NCI-H748 (cell line): ENCODE measurements around the gene LHX1.
A peak's percentile ranks its signal among the peaks of the same experiment; 100 is the strongest.

Experiments
- DNase-seq: peaks from one replicate; lab custom pipeline; 2025; ENCODE audit not compliant: unreplicated experiment; lab: John Stamatoyannopoulos, UW

The LHX1 gene

DNA sequence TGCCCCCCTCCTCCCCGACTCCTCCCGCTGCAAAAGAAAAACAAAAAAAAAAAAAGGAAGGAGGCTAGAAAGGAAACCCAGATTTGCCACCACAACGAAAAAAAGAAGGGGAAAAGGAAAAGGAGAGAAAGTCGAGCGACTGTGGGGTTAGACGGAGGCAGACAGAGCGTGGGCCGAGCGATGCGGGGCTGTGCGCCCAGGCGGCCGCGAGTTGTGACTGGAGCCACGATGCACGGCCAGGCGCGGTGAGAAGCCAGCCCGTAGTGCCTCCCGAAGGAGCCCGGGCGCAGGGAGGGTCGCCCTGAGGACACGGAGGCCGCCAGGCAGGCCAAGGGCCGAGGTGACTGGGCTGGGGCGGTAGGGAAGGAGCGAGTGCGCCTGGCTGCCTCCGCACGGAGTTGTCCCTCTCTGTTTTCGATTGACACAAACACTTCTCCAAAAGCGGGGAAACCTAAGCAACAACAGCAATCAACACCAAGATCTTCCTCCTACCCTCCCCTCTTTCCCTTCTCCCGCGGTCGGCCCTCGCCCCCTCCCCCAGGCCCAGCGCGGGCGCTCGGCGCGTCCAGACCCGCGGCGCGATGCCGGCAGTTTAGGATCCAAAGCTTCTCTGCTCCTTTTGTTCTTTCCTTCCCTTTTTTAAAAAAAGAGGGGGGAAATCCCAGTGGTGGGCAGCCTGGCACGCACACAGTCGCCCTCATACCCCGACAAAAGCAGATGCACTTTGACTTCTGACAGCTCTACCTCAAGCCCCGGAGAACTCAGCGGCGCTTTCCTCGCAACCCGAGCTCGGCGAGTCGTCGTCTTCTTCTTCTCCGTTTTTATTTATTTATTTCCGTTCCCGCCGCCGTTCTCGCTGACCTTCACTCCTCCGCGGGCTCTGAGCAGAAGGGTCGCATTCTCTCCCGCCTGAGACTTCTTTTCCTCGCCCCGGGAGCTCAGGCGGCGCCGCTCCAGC is at the start of gene LHX1:
Gene LHX1, plus strand, starts transcription at position 475 of the 958 bp plus-strand sequence. CDS start 723 bp downstream, outside the sequence.
- peak; percentile 41 for DNase-seq

DNA sequence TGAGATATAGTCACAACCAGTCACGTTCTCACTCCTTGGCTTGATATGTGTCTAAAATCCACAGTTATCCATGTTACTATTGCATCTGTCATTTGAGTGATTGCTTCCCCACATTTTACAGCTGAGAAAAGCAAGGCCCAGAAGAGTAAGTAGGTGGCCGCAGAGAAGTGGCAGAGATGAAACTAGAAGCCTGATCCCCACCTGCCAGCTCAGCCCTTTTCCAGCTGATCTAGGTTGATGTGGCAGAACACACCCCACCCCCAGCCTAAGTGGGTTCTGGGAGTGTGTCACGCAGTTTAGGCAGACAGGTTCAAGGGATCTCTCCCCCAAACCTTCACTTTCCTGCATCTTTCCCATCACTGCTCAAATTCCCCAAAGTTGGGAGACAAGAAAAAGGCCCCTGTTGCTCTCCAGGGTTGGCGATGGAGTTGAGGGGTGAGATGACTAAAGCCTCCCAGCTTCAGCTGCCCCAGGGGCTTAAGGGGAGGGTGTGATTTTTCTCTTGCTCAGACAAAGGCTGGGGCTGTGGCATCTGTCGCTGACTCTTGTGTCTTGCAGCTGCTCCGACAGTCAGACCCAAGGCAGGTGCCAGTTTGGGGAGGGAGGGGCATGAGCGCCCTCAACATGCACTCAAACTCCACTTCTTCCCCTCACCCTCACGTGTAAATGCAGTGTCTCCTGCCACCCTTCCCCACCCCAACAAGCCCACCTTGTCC is 48.9 kb upstream of the LHX1 start:
- peak; percentile 11 for DNase-seq

GRCh38 chr17:36889770-36890349 is 47.4 kb upstream of the LHX1 start:
- no peak for DNase-seq

GRCh38 chr17:36890398-36891168 is 46.7 kb upstream of the LHX1 start:
- no peak for DNase-seq

DNA sequence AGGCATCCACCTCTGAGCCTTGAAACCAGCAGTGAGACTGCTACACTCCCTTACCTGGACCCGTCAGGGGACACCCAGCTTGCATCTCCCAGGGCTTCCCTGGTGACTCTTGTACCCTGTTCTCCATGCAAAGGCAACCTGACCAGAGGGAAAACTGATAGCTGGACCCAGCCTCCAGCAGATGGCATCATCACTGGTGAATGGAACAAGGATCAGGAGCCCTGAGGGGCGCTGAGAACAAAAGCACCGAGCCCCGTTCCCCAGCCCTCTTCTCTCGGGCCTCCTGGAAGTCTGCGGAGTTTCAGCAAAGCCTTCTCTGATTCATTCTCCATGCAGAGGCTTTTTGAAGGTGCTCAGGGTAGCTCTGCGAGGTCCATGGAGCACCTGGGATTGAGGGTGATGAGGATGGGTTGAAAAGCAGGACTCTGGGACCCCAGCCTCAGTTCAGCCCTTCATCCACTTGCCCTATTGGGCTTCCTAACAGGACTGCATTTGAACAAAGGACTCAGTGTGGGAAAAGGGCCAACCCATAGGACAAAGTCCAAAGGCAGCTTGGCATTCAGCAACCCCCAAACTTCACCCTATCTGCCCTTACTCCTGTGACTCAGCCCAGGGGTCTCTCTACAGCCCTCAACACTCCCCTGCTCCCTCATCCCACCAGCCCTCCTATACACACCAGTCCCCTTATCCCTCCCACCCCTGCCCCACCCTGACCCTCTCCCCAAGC is 45.0 kb upstream of the LHX1 start:
- no peak for DNase-seq

DNA sequence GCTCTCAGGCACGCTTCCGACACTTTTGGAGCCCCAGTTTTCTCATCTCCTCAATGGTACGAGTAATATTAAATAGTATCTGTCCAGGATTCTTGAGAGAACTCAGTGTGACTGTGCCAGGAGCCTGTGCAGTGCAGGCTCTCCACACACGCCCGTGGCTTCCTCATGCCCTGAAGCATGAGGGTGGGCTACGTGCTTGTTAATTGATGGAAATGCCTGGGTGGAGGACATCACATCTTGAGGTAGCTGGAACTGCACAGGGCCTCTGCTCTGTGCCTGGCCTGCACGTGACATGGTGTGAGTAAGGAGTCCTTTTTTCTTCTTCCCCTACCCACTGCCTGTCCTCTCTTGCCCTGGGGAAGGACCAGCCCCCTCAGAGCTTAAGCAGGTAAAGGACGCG is 43.1 kb upstream of the LHX1 start:
- DNase-seq, result no peak

GRCh38 chr17:36894925-36895324 is 42.4 kb upstream of the LHX1 start:
- DNase-seq, result no peak

- no peak for DNase-seq
These were observed 37.8 kb upstream of the LHX1 start for GRCh38 chr17:36899250-36900159.

DNA sequence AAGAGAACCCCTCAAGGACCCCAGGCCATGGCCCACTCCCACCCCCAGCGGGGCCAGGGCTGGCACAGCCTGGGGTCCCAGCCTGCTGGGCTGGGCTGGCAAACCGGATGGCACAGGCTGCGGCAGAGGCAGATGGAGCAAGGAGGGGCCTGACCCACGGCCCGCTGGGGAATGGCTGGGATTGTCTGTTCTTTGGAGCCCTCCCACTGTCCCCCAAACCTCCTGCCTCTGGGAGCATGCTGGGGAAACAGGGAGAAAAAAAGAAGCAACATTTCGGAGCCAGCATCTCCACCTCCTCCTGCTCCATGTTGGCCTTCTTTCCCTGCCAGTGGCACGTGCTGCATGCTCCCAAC is 37.1 kb upstream of the LHX1 start:
- DNase-seq, result no peak

DNA sequence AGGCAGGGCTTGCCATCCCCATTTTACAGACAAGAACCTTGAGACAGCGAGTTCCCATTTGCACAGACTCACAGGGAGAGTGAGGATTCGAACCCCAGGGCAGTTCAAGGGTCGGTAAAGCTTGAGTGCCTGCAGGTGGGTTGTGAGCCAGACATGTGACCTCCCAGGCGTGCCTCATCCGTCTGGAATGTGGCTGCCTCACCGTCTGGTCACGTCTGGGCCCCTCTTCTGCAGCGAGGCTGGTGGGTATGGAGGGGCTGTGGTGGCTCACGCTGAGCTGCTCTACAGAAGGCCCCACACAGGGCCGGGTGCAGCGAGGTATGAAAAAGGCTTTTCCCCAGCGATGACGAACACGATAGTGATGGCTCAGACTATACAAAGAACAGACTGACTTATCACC is 35.8 kb upstream of the LHX1 start:
- no peak for DNase-seq

DNA sequence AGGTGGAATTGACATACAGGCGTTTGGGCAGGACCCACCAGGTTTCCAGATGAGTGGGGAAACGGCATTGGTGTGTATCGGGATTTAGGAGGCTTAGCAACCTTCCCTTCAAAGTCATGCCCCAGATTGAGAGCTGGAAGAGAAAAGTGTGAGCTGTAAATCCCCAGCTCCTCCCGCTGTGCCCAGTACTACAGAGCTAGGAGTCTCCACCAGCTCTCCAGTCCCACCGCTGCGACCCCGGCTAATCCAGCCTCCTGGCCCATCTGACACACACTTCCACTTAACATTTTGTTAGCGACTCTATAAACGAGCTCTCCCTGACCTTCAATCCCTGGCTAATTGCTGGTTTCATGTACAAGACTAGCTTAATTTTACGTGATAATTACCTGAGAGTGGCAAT is 29.9 kb upstream of the LHX1 start:
- no peak for DNase-seq

- DNase-seq, result no peak
These were observed 26.8 kb upstream of the LHX1 start for GRCh38 chr17:36910513-36910912.

- DNase-seq, result no peak
These were observed 26.3 kb upstream of the LHX1 start for GRCh38 chr17:36911001-36911400.

DNA sequence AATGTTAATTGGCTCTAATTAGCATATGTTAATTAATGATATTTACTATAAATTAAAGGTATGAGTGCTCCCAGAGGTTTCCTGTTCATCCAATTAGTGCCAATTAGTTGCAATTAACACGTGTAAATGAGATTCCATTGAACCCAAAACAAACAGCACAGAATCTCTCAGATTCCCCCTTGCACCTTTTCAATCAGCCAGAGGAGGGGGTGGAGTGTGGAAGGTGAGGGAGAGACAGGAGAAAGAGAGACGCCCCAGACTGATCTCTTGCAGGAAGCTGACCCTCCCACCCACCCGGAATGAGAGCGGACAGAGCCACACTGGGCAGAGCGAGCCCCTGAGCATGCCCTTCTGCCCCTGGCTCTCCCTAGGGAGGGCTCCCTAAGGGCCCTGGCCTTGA is 24.1 kb upstream of the LHX1 start:
- DNase-seq, result no peak

GRCh38 chr17:36918211-36918691 is 19.0 kb upstream of the LHX1 start:
- DNase-seq, result no peak

DNA sequence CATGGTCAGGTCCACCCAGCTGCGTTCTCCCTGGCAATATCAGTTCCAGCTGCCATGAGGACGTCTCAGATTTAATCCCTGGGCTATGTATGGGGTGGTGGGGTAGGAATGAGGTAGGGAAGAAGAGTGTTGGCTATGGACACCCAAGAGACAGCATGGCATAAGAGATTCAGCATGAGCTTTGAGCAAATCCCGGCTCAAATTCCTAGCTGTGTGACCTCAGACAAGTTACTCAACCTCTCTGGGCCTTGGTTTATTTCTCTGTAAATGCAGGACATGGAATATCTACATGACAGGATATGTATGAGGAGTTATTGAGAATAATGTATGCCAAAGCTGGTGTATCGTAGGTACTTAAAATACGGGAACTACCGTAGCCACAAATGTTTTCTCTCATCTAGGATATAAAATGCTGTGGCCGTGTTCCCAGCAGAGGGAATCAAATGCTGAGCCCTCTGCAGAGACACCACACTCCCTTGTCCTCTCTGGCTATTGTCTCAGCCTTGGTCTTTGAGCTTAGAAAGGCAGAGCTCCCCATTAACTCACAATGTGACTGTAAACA is 17.8 kb upstream of the LHX1 start:
- no peak for DNase-seq

DNA sequence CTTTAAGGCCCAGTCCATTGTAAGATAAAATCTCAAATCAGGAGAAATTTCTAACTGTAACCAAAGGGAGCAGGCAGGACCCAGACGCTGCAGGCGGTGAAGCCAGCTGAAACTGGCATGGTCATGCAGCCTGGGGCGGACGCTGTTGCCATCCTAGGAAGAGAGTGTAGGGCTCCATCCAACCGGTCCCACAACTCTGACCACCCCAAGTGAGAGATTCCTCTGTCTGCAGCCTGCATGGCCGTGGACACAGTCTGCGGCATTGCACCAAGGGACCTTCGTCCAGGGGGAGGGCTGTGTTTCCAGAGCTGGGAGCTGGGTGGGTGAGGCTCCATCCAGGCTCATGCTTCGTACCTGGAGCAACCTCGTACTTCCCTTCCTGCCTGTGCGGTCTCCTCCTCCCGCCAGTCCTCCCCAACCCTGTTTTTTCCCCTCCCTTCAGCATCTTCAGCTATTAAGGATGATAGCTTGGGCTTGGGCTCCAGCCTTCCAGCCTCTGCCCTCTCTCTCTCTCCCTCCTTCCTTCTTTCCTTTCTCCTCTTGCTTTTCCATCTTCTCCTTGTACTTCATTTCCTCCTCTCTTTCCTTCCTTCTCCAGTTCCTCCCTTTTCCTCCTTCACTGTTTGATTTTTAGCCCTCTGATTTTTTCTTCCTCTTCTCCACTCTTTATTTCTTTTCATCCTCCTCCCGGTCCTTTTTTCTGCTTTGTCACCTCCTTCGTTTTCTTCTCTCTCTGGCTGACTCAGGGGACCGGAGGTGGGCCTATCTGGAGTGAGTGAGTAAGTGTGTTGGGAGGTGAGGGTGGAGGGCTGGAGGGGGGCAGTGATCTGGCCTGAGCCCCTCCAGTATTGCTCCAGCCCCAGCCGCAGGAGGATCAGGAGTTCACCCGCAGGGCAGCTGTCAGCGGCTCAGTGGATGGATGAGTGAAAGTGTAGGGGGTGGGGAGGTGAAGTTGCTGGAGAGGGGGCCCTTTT is 17.0 kb upstream of the LHX1 start:
- no peak for DNase-seq
